Kidney epithelial cell (primary cell): ENCODE measurements around the gene ELMOD1. TPM values are rescaled to one million over a fixed set of nuclear protein-coding genes. Genes with fewer than 3 reads are reported as not detected.

Experiments
- DNase-seq: peaks from one replicate; pipeline ENCODE4 v3.0.0-alpha.2; 2010; ENCODE audit warnings: low read depth
- H3K27me3 ChIP-seq: 2 replicates; pipeline ENCODE4 v1.6.0; 2011; ENCODE audit warnings: low read length; ENCODE audit not compliant: control insufficient read depth, insufficient read depth
- H3K36me3 ChIP-seq: 2 replicates; pipeline ENCODE4 v1.5.1; 2011; ENCODE audit warnings: low read length; ENCODE audit not compliant: control insufficient read depth, insufficient read depth
- H3K4me3 ChIP-seq: 2 replicates; pipeline ENCODE4 v1.5.1; 2011; ENCODE audit warnings: low read depth, mild to moderate bottlenecking, control low read depth, low read length
- CTCF ChIP-seq: IDR thresholded peaks from 2 replicates; pipeline ENCODE4 v1.5.1; 2011; ENCODE audit warnings: mild to moderate bottlenecking, moderate library complexity, low read length, control low read depth, inconsistent platforms; ENCODE audit not compliant: insufficient read depth, poor library complexity, severe bottlenecking
- total RNA-seq: library from RNA; depleted of rRNA; stranded (reverse); fragments of >200 nt; gene quantifications from 2 replicates; pipeline ENCODE4 v1.2.3, GENCODE V29; 2015

The ELMOD1 gene
- total RNA-seq, 1 donor from 2014 or later = 0.21 TPM

- no peak for TF ChIP-seq CTCF
- no peak for DNase-seq
- no peaks in the 10 kb centered on the region for H3K36me3 ChIP-seq
- no peaks in the 10 kb centered on the region for H3K27me3 ChIP-seq
- no peak overlapping the region for H3K4me3 ChIP-seq
These were observed 85.0 kb downstream of the ELMOD1 start for GRCh38 chr11:107675902-107676301.

- DNase-seq = no peak
- no peak for TF ChIP-seq CTCF
These were observed 85.5 kb downstream of the ELMOD1 start for GRCh38 chr11:107676336-107677057.

GRCh38 chr11:107677924-107678631 lies 87.1 kb downstream of the ELMOD1 start:
- Histone ChIP-seq H3K36me3 (no peaks in the 10 kb centered on the region), H3K4me3 (no peak overlapping the region), H3K27me3 (no peaks in the 10 kb centered on the region)
- DNase-seq = no peak
- TF ChIP-seq CTCF = no peak

More at GRCh38 chr11:107676336-107677057, 85.5 kb downstream of the ELMOD1 start:
- H3K27me3 ChIP-seq = no peaks in the 10 kb centered on the region
- no peaks in the 10 kb centered on the region for H3K36me3 ChIP-seq
- H3K4me3 ChIP-seq = no peak overlapping the region

GRCh38 chr11:107678632-107678971 lies 87.7 kb downstream of the ELMOD1 start:
- DNase-seq = no peak
- H3K4me3 ChIP-seq = no peak overlapping the region
- TF ChIP-seq CTCF = no peak
- no peaks in the 10 kb centered on the region for H3K27me3 ChIP-seq
- no peaks in the 10 kb centered on the region for H3K36me3 ChIP-seq

GRCh38 chr11:107679255-107680024 lies 88.5 kb downstream of the ELMOD1 start:
- Histone ChIP-seq H3K4me3 (no peak overlapping the region), H3K36me3 (no peaks in the 10 kb centered on the region), H3K27me3 (no peaks in the 10 kb centered on the region)
- no peak for TF ChIP-seq CTCF
- DNase-seq = no peak
